Activated T-helper 1 cell treated with anti-CD3 and anti-CD28 coated beads, Interleukin-12 subunit alpha, Interleukin-12 subunit beta, Interleukin-2, Interleukin-4 antibody, amounts not matched to agents 30 ng/mL and 10 ng/mL and 1 ng/mL, durations not matched to agents 14 hours and 24 hours and 36 hours (primary cell): ENCODE data around the gene BAZ2B. TPM values are rescaled to one million over a fixed set of nuclear protein-coding genes. Genes with fewer than 3 reads are reported as not detected.
"Not testable (repeated sequence)": the region's sequence is repeated elsewhere in the genome, so short reads cannot be mapped to it uniquely, and the experiment has no call there.

Experiments
- DNase-seq: peaks from one replicate; pipeline ENCODE4 v3.0.0; 2021; ENCODE audit warnings: low spot score
- H3K27ac Mint-ChIP-seq: one replicate; pipeline ENCODE4 v1.8.0; 2021; ENCODE audit warnings: mild to moderate bottlenecking, mixed read lengths
- H3K27me3 Mint-ChIP-seq: one replicate; pipeline ENCODE4 v1.8.0; 2022; ENCODE audit warnings: mild to moderate bottlenecking, moderate library complexity, mixed read lengths; ENCODE audit not compliant: insufficient read depth
- H3K36me3 Mint-ChIP-seq: one replicate; pipeline ENCODE4 v1.8.0; 2021; ENCODE audit warnings: low read depth, mixed read lengths
- H3K4me1 Mint-ChIP-seq: one replicate; pipeline ENCODE4 v1.8.0; 2021; ENCODE audit warnings: low read depth, mixed read lengths
- H3K4me3 Mint-ChIP-seq: one replicate; pipeline ENCODE4 v1.8.0; 2021; ENCODE audit warnings: mild to moderate bottlenecking, moderate library complexity, mixed read lengths
- H3K9me3 Mint-ChIP-seq: one replicate; pipeline ENCODE4 v1.8.0; 2021; ENCODE audit warnings: mixed read lengths
- intact Hi-C: fragments of 100-400 bp; cut with micrococcal nuclease; formaldehyde crosslinking; loops from one replicate; pipeline ENCODE4 v1.15.1; 2024
- total RNA-seq: library from RNA; stranded (reverse); gene quantifications from 2 replicates; pipeline ENCODE4 v1.2.3, GENCODE V29; 2022

BAZ2B gene
- total RNA-seq, 1 donor from 2014 or later: 3.9 TPM

DNA sequence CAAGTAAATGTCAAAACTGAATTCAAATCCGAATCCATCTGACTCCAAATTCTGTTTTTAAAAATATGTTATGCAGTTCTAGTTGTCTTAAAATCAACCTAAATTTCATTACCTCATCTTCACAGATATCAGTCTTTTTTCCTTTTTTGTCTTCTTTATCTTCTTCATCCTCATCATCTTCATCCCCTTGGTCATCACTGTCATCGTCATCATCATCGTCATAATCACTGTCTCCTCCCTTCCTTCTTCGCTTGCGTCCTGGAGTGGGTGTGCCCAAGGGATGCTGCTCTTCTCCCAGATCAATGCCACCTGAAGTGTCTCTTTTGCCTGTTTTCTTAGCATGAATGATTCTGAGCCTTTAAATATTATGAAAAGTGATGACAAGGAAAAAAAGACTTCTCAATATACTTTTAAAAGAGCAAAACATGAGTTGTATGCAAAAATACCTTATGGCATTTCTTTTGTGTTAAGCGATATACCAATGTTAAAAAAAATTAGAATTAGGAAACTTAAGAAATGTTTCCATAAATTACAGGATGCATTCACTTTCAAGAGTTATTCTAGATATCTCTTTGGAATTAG, 233.8 kb downstream of the BAZ2B start:
- no peak overlapping the region for H3K4me3 Mint-ChIP-seq
- no peaks in the 10 kb centered on the region for H3K9me3 Mint-ChIP-seq
- H3K27ac Mint-ChIP-seq: no peak overlapping the region
- H3K4me1 Mint-ChIP-seq: no peaks in the 10 kb centered on the region
- H3K27me3 Mint-ChIP-seq: peaks cover 3% of the 10 kb centered on the region
- H3K36me3 Mint-ChIP-seq: peaks cover 1% of the 10 kb centered on the region
- DNase-seq: no peak
- intact Hi-C loops: no loop called here

- Mint-ChIP-seq H3K4me1 (no peaks in the 10 kb centered on the region), H3K36me3 (peaks cover 1% of the 10 kb centered on the region), H3K4me3 (no peak overlapping the region), H3K9me3 (no peaks in the 10 kb centered on the region), H3K27me3 (peaks cover 3% of the 10 kb centered on the region), H3K27ac (no peak overlapping the region)
- intact Hi-C loops: no loop called here
- DNase-seq: no peak
These were observed 234.8 kb downstream of the BAZ2B start for GRCh38 chr2:159381574-159381973.

- H3K9me3 Mint-ChIP-seq: no peaks in the 10 kb centered on the region
- H3K36me3 Mint-ChIP-seq: peaks cover 1% of the 10 kb centered on the region
- peaks cover 3% of the 10 kb centered on the region for H3K27me3 Mint-ChIP-seq
- DNase-seq: no peak
- H3K27ac Mint-ChIP-seq: no peak overlapping the region
- no peaks in the 10 kb centered on the region for H3K4me1 Mint-ChIP-seq
- H3K4me3 Mint-ChIP-seq: no peak overlapping the region
- intact Hi-C loops: no loop called here
These were observed 235.6 kb downstream of the BAZ2B start for GRCh38 chr2:159380685-159381239.

- H3K9me3 Mint-ChIP-seq: no peaks in the 10 kb centered on the region
- peaks cover 1% of the 10 kb centered on the region for H3K36me3 Mint-ChIP-seq
- H3K4me1 Mint-ChIP-seq: no peaks in the 10 kb centered on the region
- intact Hi-C loops: no loop called here
- DNase-seq: no peak
- H3K27ac Mint-ChIP-seq: no peak overlapping the region
- H3K4me3 Mint-ChIP-seq: no peak overlapping the region
- H3K27me3 Mint-ChIP-seq: peaks cover 3% of the 10 kb centered on the region
These were observed 237.2 kb downstream of the BAZ2B start for GRCh38 chr2:159379181-159379580.

DNA sequence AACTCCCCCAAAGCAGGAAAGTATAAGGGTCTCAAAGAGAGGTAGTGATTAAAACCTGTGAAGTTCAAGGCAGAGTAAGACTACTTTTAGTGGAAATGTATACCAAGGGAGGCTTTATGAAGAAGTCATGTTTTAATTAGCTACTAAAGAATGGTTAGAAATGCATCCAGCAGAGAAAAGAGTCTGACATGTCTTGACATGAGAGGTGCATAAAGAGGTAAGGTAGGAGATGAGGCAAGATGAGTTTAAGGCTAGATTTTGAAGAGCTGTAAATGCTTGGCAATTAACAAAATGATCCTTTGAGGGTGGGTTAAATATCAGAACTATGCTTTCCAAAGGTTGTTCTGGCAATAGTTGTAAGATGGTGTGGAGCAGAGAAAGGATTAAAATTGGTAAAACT, 241.1 kb downstream of the BAZ2B start:
- Mint-ChIP-seq H3K4me1 (no peaks in the 10 kb centered on the region), H3K4me3 (no peak overlapping the region), H3K27me3 (peaks cover 3% of the 10 kb centered on the region), H3K36me3 (no peaks in the 10 kb centered on the region), H3K27ac (no peak overlapping the region), H3K9me3 (no peaks in the 10 kb centered on the region)
- intact Hi-C loops: no loop called here
- no peak for DNase-seq

DNA sequence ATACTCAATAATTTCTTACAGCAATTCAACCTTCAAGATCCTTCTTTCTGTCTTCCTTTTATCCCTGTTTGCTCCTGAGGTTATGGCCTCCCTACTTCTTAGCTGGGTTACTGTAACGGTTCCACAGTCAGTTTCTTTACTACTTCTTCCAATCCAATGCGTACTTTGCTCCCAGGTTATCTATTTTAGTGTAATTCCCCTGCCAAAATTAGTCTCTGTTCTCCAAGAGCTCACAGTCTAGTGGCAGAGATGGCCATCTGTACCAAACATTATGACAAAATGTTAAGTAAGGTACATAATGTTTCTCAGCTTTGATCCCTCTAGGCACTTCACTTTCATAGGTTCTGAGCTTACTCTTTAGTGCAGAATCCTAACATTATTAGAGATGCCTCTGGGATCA, 244.8 kb downstream of the BAZ2B start:
- H3K27me3 Mint-ChIP-seq: no peaks in the 10 kb centered on the region
- H3K27ac Mint-ChIP-seq: no peak overlapping the region
- intact Hi-C loops: no loop called here
- DNase-seq: no peak
- H3K36me3 Mint-ChIP-seq: no peaks in the 10 kb centered on the region
- no peaks in the 10 kb centered on the region for H3K9me3 Mint-ChIP-seq
- H3K4me3 Mint-ChIP-seq: no peak overlapping the region
- no peaks in the 10 kb centered on the region for H3K4me1 Mint-ChIP-seq

DNA sequence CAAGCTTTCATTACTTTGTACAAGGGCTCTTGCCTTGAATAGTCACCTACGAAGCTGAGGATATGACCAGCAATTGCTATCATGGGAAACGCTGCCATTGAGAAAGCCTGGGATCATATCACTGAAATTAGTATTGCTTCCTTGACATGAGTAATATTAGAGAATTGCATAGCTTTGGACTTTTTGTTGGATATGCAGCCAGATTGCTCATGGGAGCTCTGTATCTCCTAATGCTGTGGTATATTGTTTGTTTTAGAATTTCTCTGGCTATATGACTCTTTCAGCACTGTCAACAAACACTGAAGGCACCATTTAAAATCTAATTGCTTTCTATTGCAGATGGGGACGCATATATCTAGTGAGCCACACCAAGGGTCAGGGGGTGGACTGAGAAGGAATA, 249.8 kb downstream of the BAZ2B start:
- H3K27me3 Mint-ChIP-seq: no peaks in the 10 kb centered on the region
- H3K4me3 Mint-ChIP-seq: no peak overlapping the region
- intact Hi-C loops: no loop called here
- H3K4me1 Mint-ChIP-seq: no peaks in the 10 kb centered on the region
- no peaks in the 10 kb centered on the region for H3K9me3 Mint-ChIP-seq
- DNase-seq: no peak
- no peaks in the 10 kb centered on the region for H3K36me3 Mint-ChIP-seq
- H3K27ac Mint-ChIP-seq: no peak overlapping the region

DNA sequence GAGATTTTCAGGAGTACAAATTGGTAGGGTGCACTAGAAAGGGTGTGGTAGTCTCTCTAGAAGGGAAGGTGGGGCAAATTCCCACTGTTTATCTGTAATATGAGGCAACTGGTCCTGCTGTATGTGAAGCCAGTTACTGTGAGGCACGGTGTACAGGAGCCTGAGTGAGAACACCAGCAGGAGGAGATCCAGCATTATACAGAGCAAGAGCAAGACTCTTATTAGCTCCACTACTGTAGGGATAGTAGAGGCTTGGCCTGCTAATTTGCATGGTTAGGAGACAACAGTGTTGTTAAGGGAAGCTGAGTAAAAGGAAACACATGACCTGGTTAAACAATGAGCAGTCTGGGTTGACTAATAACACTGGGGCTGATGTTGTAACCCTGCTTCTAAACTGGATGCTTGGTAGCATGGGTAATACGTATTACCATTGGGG, 253.5 kb downstream of the BAZ2B start:
- no peaks in the 10 kb centered on the region for H3K27me3 Mint-ChIP-seq

GRCh38 chr2:159362094-159362493, 254.3 kb downstream of the BAZ2B start:
- Mint-ChIP-seq H3K36me3 (no peaks in the 10 kb centered on the region), H3K27ac (no peak overlapping the region), H3K9me3 (no peaks in the 10 kb centered on the region), H3K4me3 (no peak overlapping the region), H3K4me1 (no peaks in the 10 kb centered on the region), H3K27me3 (peaks cover 3% of the 10 kb centered on the region)
- intact Hi-C loops: no loop called here
- no peak for DNase-seq

More for the DNA sequence above, 253.5 kb downstream of the BAZ2B start:
- no peak for DNase-seq
- Mint-ChIP-seq H3K36me3 (no peaks in the 10 kb centered on the region), H3K27ac (no peak overlapping the region), H3K4me3 (no peak overlapping the region), H3K4me1 (no peaks in the 10 kb centered on the region), H3K9me3 (no peaks in the 10 kb centered on the region)
- intact Hi-C loops: no loop called here

- H3K4me3 Mint-ChIP-seq, H3K4me1 Mint-ChIP-seq, DNase-seq, H3K27ac Mint-ChIP-seq, intact Hi-C loops, H3K27me3 Mint-ChIP-seq, H3K36me3 Mint-ChIP-seq, H3K9me3 Mint-ChIP-seq: not testable (repeated sequence)
These were observed 254.7 kb downstream of the BAZ2B start for GRCh38 chr2:159361603-159362002.

- H3K27ac Mint-ChIP-seq: no peak overlapping the region
- H3K27me3 Mint-ChIP-seq: peaks cover 5% of the 10 kb centered on the region
- H3K9me3 Mint-ChIP-seq: no peaks in the 10 kb centered on the region
- no peaks in the 10 kb centered on the region for H3K36me3 Mint-ChIP-seq
- intact Hi-C loops: no loop called here
- H3K4me1 Mint-ChIP-seq: no peaks in the 10 kb centered on the region
- DNase-seq: no peak
- H3K4me3 Mint-ChIP-seq: no peak overlapping the region
These were observed 260.2 kb downstream of the BAZ2B start for GRCh38 chr2:159356053-159356554.

- Mint-ChIP-seq H3K27me3 (peaks cover 2% of the 10 kb centered on the region), H3K36me3 (no peaks in the 10 kb centered on the region), H3K9me3 (no peaks in the 10 kb centered on the region), H3K4me3 (no peak overlapping the region), H3K4me1 (no peaks in the 10 kb centered on the region), H3K27ac (no peak overlapping the region)
- intact Hi-C loops: no loop called here
- no peak for DNase-seq
These were observed 264.4 kb downstream of the BAZ2B start for GRCh38 chr2:159351977-159352376.

DNA sequence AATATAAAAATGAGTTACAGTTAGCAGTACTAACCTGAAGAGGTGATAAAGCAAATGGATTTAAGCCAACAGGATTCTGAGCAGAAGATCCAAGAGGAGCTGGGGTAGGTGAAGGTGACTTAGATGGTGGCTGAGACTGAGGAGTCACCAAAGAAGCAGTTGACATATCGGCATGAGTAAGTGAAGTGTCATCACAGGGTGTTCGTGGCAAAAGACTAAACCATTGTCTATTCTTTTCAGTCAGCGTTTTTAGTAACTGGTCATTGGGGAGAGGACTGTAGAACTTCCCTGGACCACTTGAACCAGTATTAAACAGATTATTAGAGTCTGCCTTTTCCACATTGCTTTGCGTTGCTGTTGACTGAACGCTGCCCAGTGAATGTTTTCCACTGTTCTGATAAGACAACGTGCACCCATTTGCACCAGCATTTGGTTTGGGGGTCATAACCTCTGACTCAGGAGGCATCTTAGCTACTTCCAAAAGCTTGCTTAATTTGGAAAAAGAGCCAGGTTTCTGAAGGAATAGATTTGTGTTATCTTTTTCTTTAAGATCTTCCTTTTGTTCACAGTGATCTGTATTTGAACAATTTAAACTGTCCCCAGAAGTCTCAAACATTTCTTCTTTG, 266.6 kb downstream of the BAZ2B start:
- Mint-ChIP-seq H3K9me3 (no peaks in the 10 kb centered on the region), H3K27me3 (peaks cover 2% of the 10 kb centered on the region), H3K27ac (no peak overlapping the region), H3K4me3 (no peak overlapping the region), H3K4me1 (no peaks in the 10 kb centered on the region), H3K36me3 (no peaks in the 10 kb centered on the region)
- DNase-seq: no peak
- intact Hi-C loops: no loop called here
